PFSK-1 (cell line): ENCODE results near the gene VSTM4. TPM values are rescaled to one million over a fixed set of nuclear protein-coding genes. Genes with fewer than 3 reads are reported as not detected.

Source experiments
- FOXP2 ChIP-seq: optimal IDR thresholded peaks from 2 replicates; pipeline ENCODE3; 2011; ENCODE audit warnings: borderline replicate concordance, control low read depth, inconsistent platforms; ENCODE audit not compliant: insufficient read depth; ENCODE audit errors: extremely low read length, extremely low read depth
- POLR2AphosphoS5 ChIP-seq: IDR thresholded peaks from 2 replicates; pipeline ENCODE4 v1.6.1; 2012; ENCODE audit warnings: low read depth, mild to moderate bottlenecking, control low read depth, low read length, moderate library complexity
- REST ChIP-seq, 2 experiments: IDR thresholded peaks; 2 replicates each; pipeline versions ENCODE4 v1.6.1 to v1.8.0; 2011 to 2012; ENCODE audit warnings: low read depth in 2 of 2, low read length in 2 of 2, control low read depth in 1 of 2, inconsistent platforms in 1 of 2, mild to moderate bottlenecking in 1 of 2, moderate library complexity in 1 of 2; ENCODE audit not compliant: insufficient read depth in 1 of 2
- SIN3A ChIP-seq: IDR thresholded peaks from 2 replicates; pipeline ENCODE4 v1.6.1; 2012; ENCODE audit warnings: mild to moderate bottlenecking, low read length, moderate library complexity, borderline replicate concordance; ENCODE audit not compliant: insufficient read depth
- TAF1 ChIP-seq: IDR thresholded peaks from 2 replicates; pipeline ENCODE4 v1.6.1; 2012; ENCODE audit warnings: low read length, control low read depth, borderline replicate concordance; ENCODE audit not compliant: insufficient read depth
- polyA plus RNA-seq: library from polyadenylated mRNA; unstranded; fragments of >200 nt; gene quantifications from one replicate; pipeline ENCODE4 v1.2.1, GENCODE V29; 2012; ENCODE audit warnings: low read depth, missing spikeins; ENCODE audit not compliant: insufficient read length

The VSTM4 gene
- 6.5 TPM for polyA plus RNA-seq

DNA sequence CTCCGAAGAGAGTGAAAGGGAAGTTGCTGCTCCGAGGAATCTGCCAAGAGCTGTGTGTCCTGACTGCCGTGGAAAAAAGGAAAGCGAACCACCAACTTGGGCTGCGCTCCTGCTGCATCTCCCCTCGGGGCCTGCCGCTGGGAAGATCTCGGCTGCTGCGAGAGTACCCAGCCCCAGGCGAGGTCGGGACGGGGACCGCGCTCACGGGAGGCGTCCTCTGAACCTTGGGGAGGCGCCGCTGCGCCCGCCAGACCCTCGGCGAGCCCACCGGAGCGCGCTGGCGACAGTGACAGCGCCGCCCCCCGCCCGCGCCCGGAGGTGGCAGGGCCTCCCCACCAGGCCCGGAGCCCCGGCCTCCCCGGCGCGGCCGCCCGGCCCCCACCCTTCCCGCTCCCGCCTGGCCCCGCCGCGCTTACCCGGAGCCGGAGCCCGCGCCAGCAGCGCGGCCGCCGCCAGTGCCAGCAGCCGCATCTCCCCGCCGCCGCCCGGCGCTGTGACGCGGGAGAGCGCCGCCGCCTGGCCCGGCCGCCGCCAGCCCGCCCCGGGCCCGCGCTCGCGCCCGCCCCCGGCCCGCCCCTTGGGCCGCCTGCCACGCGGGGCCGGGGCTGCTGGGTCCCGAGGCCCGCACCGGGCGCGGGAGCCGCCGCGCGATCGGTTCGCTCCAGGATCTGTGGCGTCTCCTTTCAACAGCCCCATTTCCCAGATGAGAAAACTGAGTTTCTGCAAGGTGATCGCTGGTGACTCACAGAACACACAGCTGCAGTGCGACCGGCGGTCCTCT lies at the start of gene VSTM4:
Gene VSTM4, minus strand, starts transcription at position 508 of the 781 bp plus-strand sequence. Its CDS starts 37 bp downstream, at position 471.
- TF ChIP-seq FOXP2: no peak
- no peak for TF ChIP-seq POLR2AphosphoS5
- no peak for TF ChIP-seq SIN3A
- no peak for TF ChIP-seq TAF1
- TF ChIP-seq REST (IDR thresholded peaks at IDR 0.05; ENCODE audit: insufficient read depth in 1 of 2, low read depth in 2 of 2, low read length in 2 of 2): no peak

DNA sequence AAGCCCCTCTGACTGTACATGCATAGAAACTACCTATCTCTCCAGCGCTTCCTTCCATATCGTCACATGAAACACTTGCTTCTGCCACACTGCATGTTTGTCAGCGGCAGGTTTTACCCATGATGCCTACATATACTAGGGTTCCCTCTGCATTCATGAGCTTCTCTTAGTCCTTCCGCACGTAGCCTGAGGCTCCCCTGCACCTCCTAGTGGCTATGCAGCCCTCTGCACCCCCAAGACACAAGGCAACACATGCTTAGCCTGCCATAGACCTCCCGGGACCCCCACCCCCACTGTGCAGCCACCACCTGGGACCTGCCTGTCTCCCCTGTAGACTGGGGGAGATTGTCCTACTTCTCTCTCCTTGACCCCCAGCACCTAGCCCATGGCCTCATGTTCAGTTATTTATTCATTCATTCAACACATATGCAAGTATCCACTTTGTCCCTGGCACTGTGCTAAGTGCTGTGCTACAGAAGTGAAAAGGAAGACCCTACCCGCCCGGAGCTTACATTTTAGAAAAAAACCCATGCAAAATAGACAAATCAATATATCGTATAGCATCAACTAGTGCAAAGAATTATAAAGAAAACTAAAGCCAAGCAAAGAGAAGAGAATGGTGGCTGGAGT lies 49.4 kb upstream of the VSTM4 start:
- TF ChIP-seq SIN3A: no peak
- TF ChIP-seq FOXP2: no peak
- no peak for TF ChIP-seq REST (IDR thresholded peaks at IDR 0.05; ENCODE audit: insufficient read depth in 1 of 2, low read depth in 2 of 2, low read length in 2 of 2)
- TF ChIP-seq POLR2AphosphoS5: no peak
- no peak for TF ChIP-seq TAF1

DNA sequence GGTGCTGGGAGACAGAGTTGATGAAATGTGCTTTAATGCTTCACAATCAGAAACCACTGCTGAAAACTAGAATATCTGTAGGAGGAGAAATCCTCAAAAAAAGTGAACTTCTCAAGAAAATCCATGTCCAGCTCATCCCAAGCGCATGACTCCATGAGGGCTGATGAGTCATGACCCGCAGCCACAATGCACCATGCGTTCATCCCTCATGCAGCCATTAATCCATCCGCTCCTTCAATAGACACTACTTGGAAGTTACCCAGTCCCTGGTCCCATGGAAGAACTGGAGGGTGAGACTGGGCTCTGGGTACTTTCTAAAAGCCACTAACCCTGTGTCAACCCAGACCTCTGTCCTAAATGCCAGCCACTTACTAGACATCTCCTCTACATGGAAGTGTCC lies 48.4 kb upstream of the VSTM4 start:
- TF ChIP-seq SIN3A (no peak), POLR2AphosphoS5 (no peak)

DNA sequence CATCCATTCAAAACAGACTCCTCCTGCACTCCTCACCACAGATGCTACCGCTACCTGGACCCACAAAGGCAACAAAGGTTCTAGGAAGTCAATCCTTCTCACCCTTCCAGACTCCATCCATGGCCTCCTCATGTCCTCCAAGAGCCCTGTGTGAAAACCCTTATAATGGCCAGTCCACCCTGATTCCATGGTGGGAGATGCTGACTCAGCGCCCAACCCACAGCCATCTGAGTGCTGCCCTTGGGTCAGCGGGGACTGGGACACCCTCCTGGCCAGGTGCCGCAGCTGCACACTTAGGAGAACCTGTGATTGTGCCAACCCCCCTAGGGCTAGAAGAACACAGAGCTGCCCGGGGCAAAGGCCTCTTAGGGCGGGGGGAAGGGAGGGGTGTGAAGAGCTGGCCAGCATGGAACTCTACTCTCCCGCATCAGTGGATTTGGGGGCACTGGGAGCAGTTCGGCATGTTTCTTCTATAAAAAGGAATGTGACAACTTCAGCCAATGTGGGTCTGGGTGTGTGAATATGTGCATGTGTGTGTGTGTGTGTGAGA lies 47.5 kb upstream of the VSTM4 start:
- TF ChIP-seq TAF1: no peak
- TF ChIP-seq FOXP2: no peak
- no peak for TF ChIP-seq SIN3A
- no peak for TF ChIP-seq REST (IDR thresholded peaks at IDR 0.05; ENCODE audit: insufficient read depth in 1 of 2, low read depth in 2 of 2, low read length in 2 of 2)
- TF ChIP-seq POLR2AphosphoS5: no peak

DNA sequence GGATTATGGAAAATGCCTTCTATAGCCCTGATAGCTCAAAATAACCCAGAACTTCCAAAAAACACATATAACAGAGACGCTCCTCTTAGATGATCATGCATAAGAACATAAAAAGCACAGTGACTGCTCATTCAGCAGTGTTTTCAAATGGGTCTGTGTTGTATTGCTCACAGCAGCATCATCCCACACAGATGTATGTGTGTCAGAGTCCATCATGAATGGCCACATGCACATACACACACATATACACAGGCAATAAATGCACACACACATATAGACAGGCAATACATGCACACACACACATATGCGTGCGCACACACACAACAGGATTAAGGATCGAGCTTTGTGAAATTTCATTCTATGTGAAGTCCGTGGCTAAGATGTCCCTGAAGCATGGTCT lies 46.7 kb upstream of the VSTM4 start:
- TF ChIP-seq FOXP2: no peak
- no peak for TF ChIP-seq POLR2AphosphoS5
- TF ChIP-seq SIN3A: no peak
- TF ChIP-seq REST (IDR thresholded peaks at IDR 0.05; ENCODE audit: insufficient read depth in 1 of 2, low read depth in 2 of 2, low read length in 2 of 2): no peak
- no peak for TF ChIP-seq TAF1
